OCI-LY7 (cell line): ENCODE results near the gene AUTS2. TPM values are rescaled to one million over a fixed set of nuclear protein-coding genes. Genes with fewer than 3 reads are reported as not detected.
"Not testable (repeated sequence)": the region's sequence is repeated elsewhere in the genome, so short reads cannot be mapped to it uniquely, and the experiment has no call there.

Source experiments
- BruUV-seq: library from RNA; stranded (reverse); fragments of 400-500 nt; replicated peaks from 2 replicates; lab custom pipeline; 2021; lab: Mats Ljungman, UMichigan
- CTCF ChIA-PET: fragments of 300-600 bp; sonication (Branson Sonifier 250); formaldehyde crosslinking; loops from one replicate; lab custom pipeline; 2022; ENCODE audit warnings: antibody characterized with exemption; ENCODE audit not compliant: unreplicated experiment; lab: Charles Lee
- POLR2A ChIA-PET: fragments of 300-600 bp; sonication (Branson Sonifier 250); formaldehyde crosslinking; loops from one replicate; lab custom pipeline; 2022; ENCODE audit warnings: antibody characterized with exemption; lab: Charles Lee
- DNase-seq: peaks from one replicate; pipeline ENCODE4 v3.0.0-alpha.2; 2015; ENCODE audit warnings: low spot score
- H2AFZ ChIP-seq: fragments of 200-600 bp; sonication (generic), shearing (Covaris generic); 2 replicates; pipeline ENCODE4 v1.6.1; 2014; ENCODE audit warnings: mild to moderate bottlenecking, antibody characterized with exemption, low read length, moderate library complexity
- H3K27ac ChIP-seq: fragments of 200-600 bp; sonication (generic); 2 replicates; pipeline ENCODE4 v1.5.1; 2014; ENCODE audit warnings: mixed run types, low read depth, mild to moderate bottlenecking, moderate library complexity, low read length, inconsistent platforms; ENCODE audit not compliant: poor library complexity, severe bottlenecking
- H3K36me3 ChIP-seq: fragments of 200-600 bp; sonication (generic); 2 replicates; pipeline ENCODE4 v1.6.1; 2014; ENCODE audit warnings: mild to moderate bottlenecking, antibody characterized with exemption, low read length, moderate library complexity, mixed read lengths; ENCODE audit not compliant: insufficient read depth
- H3K4me1 ChIP-seq: fragments of 200-600 bp; sonication (generic); 2 replicates; pipeline ENCODE4 v1.5.1; 2014; ENCODE audit warnings: mild to moderate bottlenecking, low read length; ENCODE audit not compliant: insufficient read depth, poor library complexity, severe bottlenecking
- H3K4me2 ChIP-seq: fragments of 200-600 bp; sonication (generic); 2 replicates; pipeline ENCODE4 v1.6.1; 2014; ENCODE audit warnings: mild to moderate bottlenecking, low read length
- H3K4me3 ChIP-seq: fragments of 200-600 bp; sonication (generic); 2 replicates; pipeline ENCODE4 v1.5.1; 2014; ENCODE audit warnings: mild to moderate bottlenecking, low read depth, low read length; ENCODE audit not compliant: poor library complexity, severe bottlenecking
- H3K79me2 ChIP-seq: fragments of 200-600 bp; sonication (generic); 2 replicates; pipeline ENCODE4 v1.6.1; 2016; ENCODE audit warnings: low read depth, mild to moderate bottlenecking, low read length, moderate library complexity, mixed read lengths; ENCODE audit not compliant: insufficient read depth
- H3K9me2 ChIP-seq: fragments of 200-600 bp; sonication (generic); 2 replicates; pipeline ENCODE4 v1.6.1; 2016; ENCODE audit warnings: mild to moderate bottlenecking, low read length, mixed read lengths; ENCODE audit not compliant: insufficient read depth
- H3K9me3 ChIP-seq: fragments of 200-600 bp; sonication (generic); 2 replicates; pipeline ENCODE4 v1.6.1; 2014; ENCODE audit warnings: mild to moderate bottlenecking, mixed run types, low read length, mixed read lengths
- H4K20me1 ChIP-seq: fragments of 200-600 bp; sonication (generic); 2 replicates; pipeline ENCODE4 v1.6.1; 2014; ENCODE audit warnings: mild to moderate bottlenecking, antibody characterized with exemption, low read length, moderate library complexity, mixed read lengths; ENCODE audit not compliant: insufficient read depth
- CTCF ChIP-seq: fragments of 200-600 bp; sonication (generic); conservative IDR thresholded peaks from 2 replicates; pipeline ENCODE4 v1.5.1; 2014; ENCODE audit warnings: mild to moderate bottlenecking, antibody characterized with exemption, low read length, moderate library complexity, mixed read lengths
- EZH2phosphoT487 ChIP-seq: fragments of 200-600 bp; sonication (generic); IDR thresholded peaks from 2 replicates; pipeline ENCODE4 v1.6.1; 2018; ENCODE audit warnings: low read depth, borderline replicate concordance, mild to moderate bottlenecking, mixed run types, antibody characterized with exemption, low read length, moderate library complexity, mixed read lengths
- intact Hi-C: fragments of 100-400 bp; cut with micrococcal nuclease; formaldehyde crosslinking; loops from one replicate; pipeline ENCODE4 v1.10.0; 2022; ENCODE audit not compliant: unreplicated experiment
- total RNA-seq, 2 experiments: library from RNA; depleted of rRNA in 1 of 2; stranded (reverse); fragments of >200 nt in 1 of 2; shearing (Covaris generic) in 1 of 2; gene quantifications; 2 replicates each; pipeline ENCODE4 v1.2.3, GENCODE V29; 2014 to 2022

The AUTS2 gene
- total RNA-seq, 2 experiments from 2014 or later, result 37.9 to 78.5 TPM

- H3K4me3 ChIP-seq, result no peak overlapping the region
- H3K9me2 ChIP-seq, result no peaks in the 10 kb centered on the region
- H2AFZ ChIP-seq, result no peak overlapping the region
- no peaks in the 10 kb centered on the region for H4K20me1 ChIP-seq
- DNase-seq, result no peak
- POLR2A ChIA-PET, result interaction anchor here (0.5 kb wide), 1 partner anchor 1152 kb away, joined by 4 read pairs; no protein-coding TSS in a partner anchor
- no peak overlapping the region for H3K27ac ChIP-seq
- BruUV-seq, result no TSS peak
- TF ChIP-seq CTCF, result no peak
- no peak for TF ChIP-seq EZH2phosphoT487
- no peaks in the 10 kb centered on the region for H3K4me1 ChIP-seq
- H3K36me3 ChIP-seq, result no peaks in the 10 kb centered on the region
- H3K4me2 ChIP-seq, result no peak overlapping the region
- intact Hi-C loops, result no loop called here
- CTCF ChIA-PET, result no interaction called here
- no peaks in the 10 kb centered on the region for H3K9me3 ChIP-seq
- H3K79me2 ChIP-seq, result no peaks in the 10 kb centered on the region
Measured at GRCh38 chr7:70592171-70592570, 993.9 kb downstream of the AUTS2 start.

GRCh38 chr7:70594170-70594569, 995.9 kb downstream of the AUTS2 start:
- POLR2A ChIA-PET, result no interaction called here
- H3K9me3 ChIP-seq, result no peaks in the 10 kb centered on the region

GRCh38 chr7:70594885-70595284, 996.6 kb downstream of the AUTS2 start:
- H3K4me3 ChIP-seq, H4K20me1 ChIP-seq, H2AFZ ChIP-seq, CTCF ChIA-PET, DNase-seq, H3K9me3 ChIP-seq, H3K36me3 ChIP-seq, H3K27ac ChIP-seq, H3K4me1 ChIP-seq, H3K9me2 ChIP-seq, H3K79me2 ChIP-seq, BruUV-seq, intact Hi-C loops, H3K4me2 ChIP-seq: not testable (repeated sequence)
- POLR2A ChIA-PET, result interaction anchor here (1.3 kb wide), 1 partner anchor 10 kb away, joined by 4 read pairs; no protein-coding TSS in a partner anchor

More at GRCh38 chr7:70594170-70594569, 995.9 kb downstream of the AUTS2 start:
- Histone ChIP-seq H4K20me1 (no peaks in the 10 kb centered on the region), H3K36me3 (no peaks in the 10 kb centered on the region), H2AFZ (no peak overlapping the region), H3K27ac (no peak overlapping the region), H3K4me1 (no peaks in the 10 kb centered on the region), H3K4me2 (no peak overlapping the region), H3K4me3 (no peak overlapping the region), H3K9me2 (no peaks in the 10 kb centered on the region), H3K79me2 (no peaks in the 10 kb centered on the region)
- TF ChIP-seq CTCF, result no peak
- no peak for TF ChIP-seq EZH2phosphoT487
- CTCF ChIA-PET, result no interaction called here
- no TSS peak for BruUV-seq
- intact Hi-C loops, result no loop called here
- no peak for DNase-seq
